Naive thymus-derived CD4-positive, alpha-beta T cell (primary cell): ENCODE results near the gene ZDHHC16. TPM values are rescaled to one million over a fixed set of nuclear protein-coding genes. Genes with fewer than 3 reads are reported as not detected.
"Not testable (repeated sequence)": the region's sequence is repeated elsewhere in the genome, so short reads cannot be mapped to it uniquely, and the experiment has no call there.

ENCODE experiments used
- ATAC-seq: fragments of 150-1000 bp; cut with Tn5 transposase; 2 replicates; pipeline ENCODE4 v1.10.0; 2021; ENCODE audit warnings: mild to moderate bottlenecking, moderate library complexity
- CTCF ChIA-PET: fragments of 350-600 bp; sonication (Branson Sonifier 250); formaldehyde crosslinking; loops from one replicate; lab custom pipeline; 2021; ENCODE audit warnings: antibody characterized with exemption; lab: Charles Lee
- POLR2A ChIA-PET: fragments of 350-600 bp; sonication (Branson Sonifier 250); formaldehyde crosslinking; loops from one replicate; lab custom pipeline; 2021; ENCODE audit warnings: antibody characterized with exemption, inconsistent platforms; lab: Charles Lee
- DNase-seq, 9 donors: peaks; one replicate each; pipeline versions ENCODE4 v3.0.0 to v3.0.0-alpha.2; 2020 to 2022; ENCODE audit warnings: mixed read lengths in 1 of 9
- H3K27ac ChIP-seq: one replicate; pipeline ENCODE4 v1.7.0; 2013; ENCODE audit warnings: mild to moderate bottlenecking, low read depth, low read length, moderate library complexity
- H3K27me3 ChIP-seq, 2 donors: one replicate each; pipeline ENCODE4 v1.7.0; 2013; ENCODE audit warnings: low read length in 2 of 2, mild to moderate bottlenecking in 2 of 2, moderate library complexity in 2 of 2; ENCODE audit not compliant: control insufficient read depth in 2 of 2, insufficient read depth in 2 of 2
- H3K36me3 ChIP-seq, 3 experiments: 1 replicate in 2 of 3; 2 replicates in 1 of 3; pipeline ENCODE4 v1.7.0; 2013; ENCODE audit warnings: low read length in 3 of 3, mild to moderate bottlenecking in 3 of 3, moderate library complexity in 1 of 3; ENCODE audit not compliant: insufficient read depth in 3 of 3, control insufficient read depth in 2 of 3
- H3K4me1 ChIP-seq, 2 donors: one replicate each; pipeline ENCODE4 v1.7.0; 2013; ENCODE audit warnings: low read length in 2 of 2, mild to moderate bottlenecking in 2 of 2, moderate library complexity in 1 of 2; ENCODE audit not compliant: control insufficient read depth in 2 of 2, insufficient read depth in 2 of 2
- H3K4me3 ChIP-seq: 2 replicates; pipeline ENCODE4 v1.7.0; 2013; ENCODE audit warnings: mild to moderate bottlenecking, low read length
- H3K9me3 ChIP-seq, 3 experiments: 1 replicate in 2 of 3; 2 replicates in 1 of 3; pipeline ENCODE4 v1.7.0; 2013; ENCODE audit warnings: low read length in 3 of 3; ENCODE audit not compliant: control insufficient read depth in 2 of 3
- H3K27ac Mint-ChIP-seq, 9 donors: one replicate each; pipeline ENCODE4 v1.8.0; 2020 to 2022; ENCODE audit warnings: mixed read lengths in 9 of 9, mild to moderate bottlenecking in 8 of 9, moderate library complexity in 5 of 9, inconsistent platforms in 2 of 9
- H3K27me3 Mint-ChIP-seq, 5 donors: one replicate each; pipeline ENCODE4 v1.8.0; 2021 to 2022; ENCODE audit warnings: mixed read lengths in 5 of 5, mild to moderate bottlenecking in 1 of 5
- H3K36me3 Mint-ChIP-seq, 5 donors: one replicate each; pipeline ENCODE4 v1.8.0; 2020 to 2022; ENCODE audit warnings: mixed read lengths in 5 of 5, mild to moderate bottlenecking in 3 of 5, inconsistent platforms in 1 of 5
- H3K4me1 Mint-ChIP-seq, 7 donors: one replicate each; pipeline ENCODE4 v1.8.0; 2020 to 2022; ENCODE audit warnings: mixed read lengths in 7 of 7, mild to moderate bottlenecking in 3 of 7, inconsistent platforms in 1 of 7
- H3K4me3 Mint-ChIP-seq, 10 donors: one replicate each; pipeline ENCODE4 v1.8.0; 2020 to 2022; ENCODE audit warnings: mild to moderate bottlenecking in 10 of 10, mixed read lengths in 10 of 10, moderate library complexity in 6 of 10, inconsistent platforms in 2 of 10
- H3K9me3 Mint-ChIP-seq, 11 donors: one replicate each; pipeline ENCODE4 v1.8.0; 2020 to 2022; ENCODE audit warnings: mixed read lengths in 11 of 11, mild to moderate bottlenecking in 4 of 11, inconsistent platforms in 1 of 11, moderate library complexity in 1 of 11
- intact Hi-C, 2 donors: fragments of 100-400 bp; cut with micrococcal nuclease; formaldehyde crosslinking; loops; one replicate each; pipeline ENCODE4 v1.15.1; 2023
- polyA plus RNA-seq, 2 donors: library from polyadenylated mRNA; unstranded; fragments of 300-500 nt; fragmentation: Illumina TruSeq; gene quantifications; one replicate each; pipeline ENCODE4 v1.2.3, GENCODE V29; 2021
- total RNA-seq, 6 experiments: library from RNA in 5 of 6; stranded (reverse) in 5 of 6; gene quantifications; 1 replicate in 5 of 6; 2 replicates in 1 of 6; pipeline ENCODE4 v1.2.3 and lab custom pipeline; 2021 to 2026

ZDHHC16 gene
- total and polyA plus RNA-seq, 7 experiments from 2014 or later: 13.2 to 38.8 (median 26.8) TPM

GRCh38 chr10:97463363-97464132 is 17.6 kb downstream of the ZDHHC16 start:
- Mint-ChIP-seq H3K4me3 (no peak overlapping the region), H3K9me3 (no peaks in the 10 kb centered on the region), H3K4me1 (peaks cover 0 to 3% (median 0%) of the 10 kb centered on the region in 7 donors), H3K36me3 (peaks cover 14 to 31% (median 27%) of the 10 kb centered on the region in 5 donors), H3K27ac (peak overlapping the region in 7 of 9 donors; percentile 24 to 76 (median 50)), H3K27me3 (no peaks in the 10 kb centered on the region)
- no peak overlapping the region for H3K27ac ChIP-seq
- ChIA-PET POLR2A (no interaction called here), CTCF (interaction anchor here (0.6 to 7.3 kb wide), 6 partner anchors 10 to 480 kb away, joined by 3 to 64 read pairs (median 4); no protein-coding TSS in a partner anchor)
- H3K36me3 ChIP-seq: peaks cover 25 to 99% (median 34%) of the 10 kb centered on the region in 3 experiments
- H3K4me3 ChIP-seq: no peak overlapping the region
- peak in 7 of 9 donors; percentile 31 to 55 (median 46) for DNase-seq
- H3K9me3 ChIP-seq: no peaks in the 10 kb centered on the region
- H3K27me3 ChIP-seq: no peaks in the 10 kb centered on the region
- no peaks in the 10 kb centered on the region for H3K4me1 ChIP-seq
- peak; percentile 82 for ATAC-seq
- intact Hi-C loops: loop anchor here (1.0 to 5.0 kb wide), 4 partner anchors 34 to 90 kb away; partner anchors contain the start of genes MMS19 (in 2 of the 2) and UBTD1 (in 2 of the 2)

GRCh38 chr10:97464226-97464625 is 18.3 kb downstream of the ZDHHC16 start:
- Histone ChIP-seq H3K4me1 (no peaks in the 10 kb centered on the region), H3K9me3 (no peaks in the 10 kb centered on the region), H3K36me3 (peaks cover 23 to 99% (median 31%) of the 10 kb centered on the region in 3 experiments), H3K27me3 (no peaks in the 10 kb centered on the region), H3K27ac (no peak overlapping the region), H3K4me3 (no peak overlapping the region)
- Mint-ChIP-seq H3K27me3 (no peaks in the 10 kb centered on the region), H3K4me1 (peaks cover 0 to 3% (median 0%) of the 10 kb centered on the region in 7 donors), H3K36me3 (peaks cover 10 to 29% (median 20%) of the 10 kb centered on the region in 5 donors), H3K4me3 (no peak overlapping the region), H3K27ac (peak overlapping the region in 6 of 9 donors; percentile 24 to 67 (median 49)), H3K9me3 (no peaks in the 10 kb centered on the region)
- ATAC-seq: no peak
- CTCF ChIA-PET: interaction anchor here (0.7 to 7.3 kb wide), 5 partner anchors 10 to 260 kb away, joined by 3 to 64 read pairs (median 5); no protein-coding TSS in a partner anchor
- POLR2A ChIA-PET: no interaction called here
- intact Hi-C loops: loop anchor here in 1 of 2 donors (5.0 kb wide), 1 partner anchor 33 kb away; the partner anchor contains the start of genes MMS19 and UBTD1
- DNase-seq: no peak

- Mint-ChIP-seq H3K4me3 (no peak overlapping the region), H3K27me3 (no peaks in the 10 kb centered on the region), H3K4me1 (peaks cover 0 to 3% (median 0%) of the 10 kb centered on the region in 7 donors), H3K9me3 (no peaks in the 10 kb centered on the region), H3K27ac (peak overlapping the region in 3 of 9 donors; percentile 13 to 77 (median 17)), H3K36me3 (peaks cover 5 to 24% (median 15%) of the 10 kb centered on the region in 5 donors)
- intact Hi-C loops: no loop called here
- Histone ChIP-seq H3K27me3 (no peaks in the 10 kb centered on the region), H3K4me3 (no peak overlapping the region), H3K36me3 (peaks cover 20 to 98% (median 44%) of the 10 kb centered on the region in 3 experiments), H3K27ac (peak overlapping the region; percentile 1), H3K4me1 (no peaks in the 10 kb centered on the region), H3K9me3 (no peaks in the 10 kb centered on the region)
- DNase-seq (no peak), ATAC-seq (no peak)
- ChIA-PET CTCF (interaction anchor here (0.6 to 7.3 kb wide), 4 partner anchors 29 to 88 kb away, joined by 3 to 64 read pairs (median 4); no protein-coding TSS in a partner anchor), POLR2A (interaction anchor here (0.6 to 1.1 kb wide), 2 partner anchors 12 to 52 kb away, joined by 3 read pairs; no protein-coding TSS in a partner anchor)
Observed at GRCh38 chr10:97465982-97466381, 20.0 kb downstream of the ZDHHC16 start.

- Mint-ChIP-seq H3K9me3 (no peaks in the 10 kb centered on the region), H3K36me3 (peaks cover 5 to 19% (median 15%) of the 10 kb centered on the region in 5 donors), H3K4me1 (peaks cover 0 to 3% (median 0%) of the 10 kb centered on the region in 7 donors), H3K27ac (peak overlapping the region in 3 of 9 donors; percentile 5 to 77 (median 13)), H3K4me3 (no peak overlapping the region), H3K27me3 (no peaks in the 10 kb centered on the region)
- no peaks in the 10 kb centered on the region for H3K9me3 ChIP-seq
- ChIA-PET CTCF (interaction anchor here (0.6 to 7.3 kb wide), 4 partner anchors 10 to 87 kb away, joined by 3 to 64 read pairs (median 4); no protein-coding TSS in a partner anchor), POLR2A (interaction anchor here (1.1 kb wide), 1 partner anchor 12 kb away, joined by 3 read pairs; no protein-coding TSS in a partner anchor)
- no peaks in the 10 kb centered on the region for H3K27me3 ChIP-seq
- peaks cover 14 to 94% (median 44%) of the 10 kb centered on the region in 3 experiments for H3K36me3 ChIP-seq
- ATAC-seq: no peak
- H3K4me1 ChIP-seq: no peaks in the 10 kb centered on the region
- intact Hi-C loops: no loop called here
- H3K4me3 ChIP-seq: no peak overlapping the region
- no peak overlapping the region for H3K27ac ChIP-seq
- DNase-seq: no peak
Observed at GRCh38 chr10:97466755-97467154, 20.8 kb downstream of the ZDHHC16 start.

GRCh38 chr10:97468162-97468561 is 22.2 kb downstream of the ZDHHC16 start:
- DNase-seq (no peak), ATAC-seq (no peak)
- ChIA-PET POLR2A (no interaction called here), CTCF (interaction anchor here (1.6 to 7.3 kb wide), 2 partner anchors 11 to 86 kb away, joined by 4 to 64 read pairs; no protein-coding TSS in a partner anchor)
- intact Hi-C loops: loop anchor here in 1 of 2 donors (2.0 kb wide), 1 partner anchor 21 kb away; no protein-coding TSS in a partner anchor
- H3K36me3 Mint-ChIP-seq: peaks cover 8 to 18% (median 14%) of the 10 kb centered on the region in 5 donors
- no peak overlapping the region for H3K4me3 Mint-ChIP-seq
- no peaks in the 10 kb centered on the region for H3K27me3 Mint-ChIP-seq
- Histone ChIP-seq H3K36me3 (peaks cover 8 to 89% (median 45%) of the 10 kb centered on the region in 3 experiments), H3K27ac (no peak overlapping the region), H3K4me1 (no peaks in the 10 kb centered on the region), H3K27me3 (no peaks in the 10 kb centered on the region), H3K4me3 (no peak overlapping the region), H3K9me3 (no peaks in the 10 kb centered on the region)
- peak overlapping the region in 3 of 9 donors; percentile 21 to 36 (median 28) for H3K27ac Mint-ChIP-seq
- no peaks in the 10 kb centered on the region for H3K9me3 Mint-ChIP-seq
- H3K4me1 Mint-ChIP-seq: peaks cover 0 to 3% (median 0%) of the 10 kb centered on the region in 7 donors

- H3K27me3 ChIP-seq, H3K4me1 Mint-ChIP-seq, ATAC-seq, H3K4me3 ChIP-seq, CTCF ChIA-PET, H3K4me3 Mint-ChIP-seq, H3K4me1 ChIP-seq, H3K27me3 Mint-ChIP-seq, H3K9me3 Mint-ChIP-seq, DNase-seq, POLR2A ChIA-PET, H3K27ac ChIP-seq, H3K9me3 ChIP-seq: not testable (repeated sequence)
- peaks cover 11 to 89% (median 51%) of the 10 kb centered on the region in 3 experiments for H3K36me3 ChIP-seq
- intact Hi-C loops: loop anchor here in 1 of 2 donors (2.0 kb wide), 1 partner anchor 20 kb away; no protein-coding TSS in a partner anchor
- H3K27ac Mint-ChIP-seq: peak overlapping the region in 1 of 9 donors; percentile 17
- peaks cover 9 to 20% (median 12%) of the 10 kb centered on the region in 5 donors for H3K36me3 Mint-ChIP-seq
Observed at GRCh38 chr10:97468781-97469180, 22.8 kb downstream of the ZDHHC16 start.
